CD4-positive, alpha-beta T cell treated with Interleukin-15 for 1 hour (primary cell): ENCODE data around the gene HSD11B1.
"Not testable (repeated sequence)": the region's sequence is repeated elsewhere in the genome, so short reads cannot be mapped to it uniquely, and the experiment has no call there.

Source experiments
- DNase-seq: peaks from one replicate; pipeline ENCODE4 v3.0.0-alpha.2; 2020

The HSD11B1 gene

DNA sequence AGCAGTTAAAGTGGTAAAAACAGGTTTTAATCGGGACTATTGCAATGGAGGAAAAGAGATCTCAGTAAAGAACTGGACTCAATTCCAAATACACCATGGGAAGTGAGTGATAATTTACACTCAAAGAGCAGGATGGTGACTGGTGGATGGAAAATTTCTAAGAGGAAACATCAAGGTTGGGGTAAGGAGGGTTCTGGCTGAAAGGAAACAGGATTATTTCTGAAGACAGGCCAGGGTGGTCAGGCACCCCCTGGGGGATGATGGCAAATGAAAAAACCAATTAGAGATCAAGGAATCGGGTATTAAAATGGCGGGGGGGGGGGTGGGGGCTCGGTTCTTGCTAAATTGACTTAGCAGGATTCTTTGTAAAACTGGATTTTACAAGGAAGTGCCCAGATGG, 12.3 kb upstream of the HSD11B1 start:
- no peak for DNase-seq

- peak; percentile 66 for DNase-seq
Observed at GRCh38 chr1:209692745-209693504, 11.7 kb upstream of the HSD11B1 start.

DNA sequence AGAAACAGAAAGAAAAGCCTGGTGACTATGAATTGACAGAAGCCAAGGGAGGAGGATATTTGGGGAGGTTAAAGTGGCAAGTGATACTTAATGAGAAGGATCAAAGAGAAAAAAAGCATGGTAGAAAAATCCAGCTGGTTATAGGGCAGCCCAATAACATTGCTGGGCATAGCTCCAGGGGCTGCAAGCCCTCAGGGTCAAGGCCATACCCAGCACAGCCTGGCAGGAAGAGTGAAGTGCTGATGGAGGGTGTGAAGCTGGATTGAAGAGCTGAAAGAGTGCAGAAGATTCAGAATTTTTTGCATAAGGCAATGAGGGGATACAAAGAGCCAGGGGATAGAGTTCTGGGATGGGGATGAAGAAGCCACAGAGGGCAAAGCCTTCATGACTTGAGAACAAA, 8.0 kb upstream of the HSD11B1 start:
- DNase-seq = no peak

DNA sequence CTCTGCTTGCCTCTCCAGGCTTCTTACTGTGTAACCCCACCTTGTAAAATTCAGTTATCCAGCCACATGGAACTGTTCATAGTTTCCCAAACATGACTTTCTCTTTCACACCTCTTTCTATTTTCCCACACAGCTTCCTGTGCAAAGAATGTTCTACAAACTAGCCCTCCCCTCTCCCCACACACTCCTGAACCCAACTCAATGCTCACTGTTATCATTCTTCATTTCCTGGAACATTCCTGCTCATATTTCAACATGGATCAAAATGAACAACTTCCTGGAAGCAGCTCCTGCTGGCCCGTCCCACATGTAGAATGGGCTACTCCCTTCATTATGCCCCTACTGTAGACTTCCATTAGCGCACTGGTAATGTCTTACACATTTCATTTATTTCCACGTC, 7.5 kb upstream of the HSD11B1 start:
- no peak for DNase-seq

DNA sequence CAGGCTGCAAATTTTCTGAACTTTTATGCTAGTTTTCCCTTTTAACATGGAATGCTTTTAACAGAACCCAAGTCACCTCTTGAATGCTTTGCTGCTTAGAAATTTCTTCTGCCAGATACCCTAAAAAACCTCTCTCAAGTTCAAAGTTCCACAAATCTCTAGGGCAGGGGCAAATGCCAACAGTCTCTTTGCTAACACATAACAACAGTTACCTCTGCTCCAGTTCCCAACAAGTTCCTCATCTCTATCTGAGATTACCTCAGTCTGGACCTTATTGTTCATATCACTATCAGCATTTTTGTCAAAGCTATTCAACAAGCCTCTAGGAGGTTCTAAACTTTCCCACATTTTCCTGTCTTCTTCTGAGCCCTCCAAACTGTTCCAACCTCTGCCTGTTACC, 4.0 kb upstream of the HSD11B1 start:
- not testable (repeated sequence) for DNase-seq

- no peak for DNase-seq
Observed at GRCh38 chr1:209702832-209703231, 1.8 kb upstream of the HSD11B1 start.

- no peak for DNase-seq
Observed at GRCh38 chr1:209703834-209704504, 677 bp upstream of the HSD11B1 start.

- DNase-seq = no peak
Observed at GRCh38 chr1:209705033-209705598, 470 bp downstream of the HSD11B1 start.

DNA sequence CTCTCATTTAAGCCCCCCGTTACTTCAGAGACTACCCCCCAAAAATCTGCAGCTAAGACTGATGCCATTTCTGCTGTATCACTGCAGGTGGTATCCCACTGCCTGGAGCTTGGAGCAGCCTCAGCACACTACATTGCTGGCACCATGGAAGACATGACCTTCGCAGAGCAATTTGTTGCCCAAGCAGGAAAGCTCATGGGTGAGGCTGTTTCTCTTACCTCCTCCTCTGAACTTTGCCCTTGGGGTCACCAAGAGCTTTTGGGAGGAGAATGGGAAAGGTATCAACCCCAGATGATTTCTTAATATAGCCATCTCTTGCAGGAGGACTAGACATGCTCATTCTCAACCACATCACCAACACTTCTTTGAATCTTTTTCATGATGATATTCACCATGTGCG, 2.0 kb downstream of the HSD11B1 start:
- no peak for DNase-seq

DNA sequence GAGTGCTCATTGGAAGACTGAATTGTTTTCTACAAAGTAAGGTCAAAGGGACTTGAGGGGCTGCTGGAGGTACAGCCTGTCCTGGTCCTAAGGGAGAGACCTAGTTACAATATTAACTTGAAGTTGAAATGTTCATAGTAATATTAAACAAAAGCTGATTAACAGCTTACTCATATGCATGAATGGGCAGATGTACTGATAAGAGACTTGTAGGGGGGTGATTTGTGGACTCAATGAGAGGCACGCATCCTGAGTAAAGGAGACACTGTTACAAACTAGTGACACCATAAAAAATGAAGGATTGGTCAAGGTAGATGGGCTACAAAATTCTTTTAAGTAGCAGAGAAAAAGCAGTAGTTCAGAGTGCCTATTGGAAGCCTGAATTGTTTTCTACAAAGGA, 2.7 kb downstream of the HSD11B1 start:
- no peak for DNase-seq

GRCh38 chr1:209708297-209708696, 3.7 kb downstream of the HSD11B1 start:
- DNase-seq = no peak

DNA sequence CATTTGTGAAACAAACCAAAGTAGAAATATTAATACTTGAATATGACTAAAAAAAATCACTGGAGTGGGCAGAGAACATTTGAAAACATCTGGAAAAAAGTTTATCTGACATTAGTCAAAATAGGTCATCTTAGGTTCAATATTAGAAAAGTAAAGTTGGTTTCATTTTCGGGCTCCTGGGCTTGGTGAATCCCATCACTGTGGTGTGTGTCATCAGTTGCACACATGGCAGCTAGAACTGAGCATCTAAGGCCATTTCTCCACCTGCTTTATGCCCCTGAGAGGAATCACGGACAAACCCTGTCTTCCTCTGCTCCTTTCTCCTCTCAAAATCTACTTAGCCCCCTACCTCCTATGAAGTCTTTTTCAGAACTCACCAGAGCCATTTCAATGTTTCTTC, 5.4 kb downstream of the HSD11B1 start:
- no peak for DNase-seq

- no peak for DNase-seq
Observed at GRCh38 chr1:209710847-209711246, 6.2 kb downstream of the HSD11B1 start.

DNA sequence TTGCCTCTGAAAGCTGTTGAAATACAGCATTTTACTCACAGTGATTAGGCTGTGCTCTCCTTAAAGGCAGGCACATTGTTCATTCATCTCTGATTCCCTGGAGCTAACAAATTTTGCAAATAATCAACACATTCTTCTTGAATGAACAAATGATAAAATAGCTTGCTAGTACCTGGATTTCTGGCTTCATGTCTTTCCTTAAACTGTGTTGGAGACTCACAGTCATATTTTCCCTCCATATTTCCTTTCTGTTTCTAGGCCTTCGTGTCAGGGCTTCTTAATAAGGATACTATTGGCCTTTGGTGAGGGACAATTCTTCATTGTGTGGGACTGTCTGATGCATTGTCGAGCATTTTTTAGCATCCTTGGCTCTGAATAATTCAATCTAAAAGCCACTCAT, 9.7 kb downstream of the HSD11B1 start:
- no peak for DNase-seq

GRCh38 chr1:209715314-209715713, 10.7 kb downstream of the HSD11B1 start:
- DNase-seq = no peak

DNA sequence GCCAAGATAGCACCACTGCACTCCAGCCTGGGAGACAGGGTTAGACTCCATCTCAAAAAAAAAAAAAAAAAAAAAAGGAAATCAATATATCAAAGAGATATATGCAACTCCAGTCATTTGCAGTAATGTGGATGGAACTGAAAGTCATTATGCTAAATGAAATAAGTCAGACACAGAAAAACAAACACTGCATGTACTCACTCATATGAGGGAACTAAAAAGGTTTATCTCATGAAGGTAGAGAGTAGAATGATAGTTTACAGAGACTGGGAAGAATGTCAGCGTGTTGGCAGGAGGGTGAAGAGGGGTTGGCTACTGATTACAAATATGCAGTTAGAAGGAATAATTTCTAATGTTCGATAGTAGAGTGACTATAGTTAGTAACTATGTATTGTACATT, 13.2 kb downstream of the HSD11B1 start:
- no peak for DNase-seq

DNA sequence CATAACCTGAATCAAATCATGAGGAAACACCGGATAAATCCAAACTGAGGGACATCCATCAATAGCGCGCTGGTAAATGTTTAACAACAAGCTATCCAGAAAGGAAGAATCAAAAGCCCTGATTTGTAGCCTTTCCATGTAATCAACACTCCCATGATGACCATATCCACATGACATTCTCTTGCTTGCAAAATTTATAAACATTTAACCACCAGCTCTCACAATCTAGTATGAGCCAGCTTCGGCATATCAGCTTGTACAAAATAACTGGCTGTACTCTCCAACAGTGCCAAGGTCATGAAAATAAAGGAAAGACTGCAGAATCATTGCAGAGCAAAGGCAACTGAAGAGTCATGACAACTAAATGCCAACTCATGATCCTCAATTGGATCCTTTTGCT, 15.7 kb downstream of the HSD11B1 start:
- DNase-seq = no peak

- DNase-seq = no peak
Observed at GRCh38 chr1:209720826-209721225, 16.2 kb downstream of the HSD11B1 start.

- DNase-seq = no peak
Observed at GRCh38 chr1:209721323-209721722, 16.7 kb downstream of the HSD11B1 start.

- DNase-seq = no peak
Observed at GRCh38 chr1:209723265-209723664, 18.6 kb downstream of the HSD11B1 start.

GRCh38 chr1:209723756-209724693, 19.4 kb downstream of the HSD11B1 start:
- DNase-seq = no peak

DNA sequence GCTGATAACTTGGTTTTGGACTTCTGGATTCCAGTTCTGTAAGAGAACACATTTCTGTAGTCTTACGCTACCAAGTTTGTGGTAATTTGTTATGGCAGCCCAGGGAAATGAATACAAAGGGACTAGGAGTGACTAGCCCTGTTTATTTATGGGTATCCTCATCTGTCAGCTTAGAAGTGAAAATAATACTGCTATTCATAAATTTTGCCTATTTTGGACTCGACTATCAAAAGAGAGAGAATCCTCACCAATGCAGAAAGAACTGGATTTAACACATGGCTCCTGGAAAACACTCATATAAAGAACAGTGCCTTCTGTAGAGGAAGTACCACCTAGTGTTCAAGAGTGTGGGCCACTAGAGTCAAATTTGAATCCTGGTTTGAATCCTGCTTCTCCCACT, 22.6 kb downstream of the HSD11B1 start:
- no peak for DNase-seq

DNA sequence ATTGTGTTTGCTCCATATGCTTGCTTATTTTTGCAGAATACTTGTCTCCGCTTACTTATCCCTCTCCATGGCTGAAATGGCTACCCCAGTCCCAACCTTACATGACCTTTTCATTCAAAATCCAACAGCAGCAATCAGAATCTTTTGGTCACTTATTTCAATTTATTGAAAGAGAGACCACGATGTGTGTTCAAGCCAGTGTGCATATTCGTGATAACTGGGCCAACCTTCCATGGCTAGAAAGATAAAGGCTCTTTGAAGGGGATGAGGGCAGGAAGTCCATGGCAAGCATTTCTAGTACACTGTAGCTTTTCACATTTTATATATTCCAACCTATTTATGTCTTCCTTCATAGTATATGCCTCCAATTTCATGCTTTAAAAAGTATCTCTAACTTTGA, 23.1 kb downstream of the HSD11B1 start:
- DNase-seq = no peak
